Iris pigment epithelial cell (primary cell): ENCODE data around the gene ELAVL3.
"Not testable (repeated sequence)": the region's sequence is repeated elsewhere in the genome, so short reads cannot be mapped to it uniquely, and the experiment has no call there.

Experiments used
- DNase-seq: peaks from one replicate; pipeline ENCODE4 v3.0.0-alpha.2; 2011; ENCODE audit warnings: low read depth

Gene ELAVL3

GRCh38 chr19:11435833-11436313, 45.0 kb downstream of the ELAVL3 start:
- peak; percentile 52 for DNase-seq

GRCh38 chr19:11435057-11435832, 45.6 kb downstream of the ELAVL3 start, which contains the start of the genes ODAD3 and PRKCSH:
TSS of gene ODAD3 (minus strand) at chr19:11435121. CDS start at chr19:11435016, 105 bp downstream.
TSS of gene PRKCSH (plus strand) at chr19:11435635. CDS start at chr19:11436118, 483 bp downstream.
- DNase-seq = peak; percentile 100

GRCh38 chr19:11434703-11435056, 46.2 kb downstream of the ELAVL3 start:
- no peak for DNase-seq

- not testable (repeated sequence) for DNase-seq
These were observed 47.3 kb downstream of the ELAVL3 start for GRCh38 chr19:11433526-11433925.

- no peak for DNase-seq
These were observed 54.2 kb downstream of the ELAVL3 start for GRCh38 chr19:11426656-11427055.

GRCh38 chr19:11425719-11426457, 55.0 kb downstream of the ELAVL3 start:
- DNase-seq = no peak

GRCh38 chr19:11423791-11424181, 57.1 kb downstream of the ELAVL3 start:
- DNase-seq = no peak

GRCh38 chr19:11423164-11423790, 57.6 kb downstream of the ELAVL3 start:
- DNase-seq = no peak

GRCh38 chr19:11422163-11423065, 58.4 kb downstream of the ELAVL3 start:
- peak; percentile 22 for DNase-seq

GRCh38 chr19:11421371-11422098, 59.3 kb downstream of the ELAVL3 start:
- DNase-seq = no peak

GRCh38 chr19:11420429-11421370, 60.1 kb downstream of the ELAVL3 start:
- peak; percentile 22 for DNase-seq

GRCh38 chr19:11418549-11419506, 62.0 kb downstream of the ELAVL3 start, which contains the start of gene RGL3:
TSS of gene RGL3 (minus strand) at chr19:11419314. CDS start at chr19:11419278, 36 bp downstream.
- no peak for DNase-seq

GRCh38 chr19:11418094-11418548, 62.7 kb downstream of the ELAVL3 start:
- no peak for DNase-seq

GRCh38 chr19:11416346-11417052, 64.3 kb downstream of the ELAVL3 start:
- DNase-seq = no peak

- no peak for DNase-seq
These were observed 66.3 kb downstream of the ELAVL3 start for GRCh38 chr19:11414544-11414943.

GRCh38 chr19:11410682-11411081, 70.2 kb downstream of the ELAVL3 start:
- peak; percentile 28 for DNase-seq

GRCh38 chr19:11408591-11408990, 72.3 kb downstream of the ELAVL3 start:
- no peak for DNase-seq
